GM12875 (cell line): ENCODE results near the gene HMGB1.
A peak's percentile ranks its signal among the peaks of the same experiment; 100 is the strongest.
"Not testable (repeated sequence)": the region's sequence is repeated elsewhere in the genome, so short reads cannot be mapped to it uniquely, and the experiment has no call there.

ENCODE experiments used
- H3K4me3 ChIP-seq: one replicate; pipeline ENCODE4 v1.5.1; 2011; ENCODE audit warnings: low read depth, low read length, control low read depth
- TF ChIP-seq, protein P1 (sequence below): IDR thresholded peaks from 2 replicates; pipeline ENCODE4 v1.5.1; 2011; ENCODE audit warnings: low read depth, mild to moderate bottlenecking, control low read depth, inconsistent platforms, low read length, moderate library complexity, borderline replicate concordance; ENCODE audit not compliant: insufficient read depth

HMGB1 gene

GRCh38 chr13:30456290-30456689 is 9.4 kb downstream of the HMGB1 start:
- no peak overlapping the region for H3K4me3 ChIP-seq
- TF ChIP-seq, protein P1, sequence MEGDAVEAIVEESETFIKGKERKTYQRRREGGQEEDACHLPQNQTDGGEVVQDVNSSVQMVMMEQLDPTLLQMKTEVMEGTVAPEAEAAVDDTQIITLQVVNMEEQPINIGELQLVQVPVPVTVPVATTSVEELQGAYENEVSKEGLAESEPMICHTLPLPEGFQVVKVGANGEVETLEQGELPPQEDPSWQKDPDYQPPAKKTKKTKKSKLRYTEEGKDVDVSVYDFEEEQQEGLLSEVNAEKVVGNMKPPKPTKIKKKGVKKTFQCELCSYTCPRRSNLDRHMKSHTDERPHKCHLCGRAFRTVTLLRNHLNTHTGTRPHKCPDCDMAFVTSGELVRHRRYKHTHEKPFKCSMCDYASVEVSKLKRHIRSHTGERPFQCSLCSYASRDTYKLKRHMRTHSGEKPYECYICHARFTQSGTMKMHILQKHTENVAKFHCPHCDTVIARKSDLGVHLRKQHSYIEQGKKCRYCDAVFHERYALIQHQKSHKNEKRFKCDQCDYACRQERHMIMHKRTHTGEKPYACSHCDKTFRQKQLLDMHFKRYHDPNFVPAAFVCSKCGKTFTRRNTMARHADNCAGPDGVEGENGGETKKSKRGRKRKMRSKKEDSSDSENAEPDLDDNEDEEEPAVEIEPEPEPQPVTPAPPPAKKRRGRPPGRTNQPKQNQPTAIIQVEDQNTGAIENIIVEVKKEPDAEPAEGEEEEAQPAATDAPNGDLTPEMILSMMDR: no peak

GRCh38 chr13:30454991-30455390 is 10.7 kb downstream of the HMGB1 start:
- TF ChIP-seq, protein P1: no peak
- no peak overlapping the region for H3K4me3 ChIP-seq

DNA sequence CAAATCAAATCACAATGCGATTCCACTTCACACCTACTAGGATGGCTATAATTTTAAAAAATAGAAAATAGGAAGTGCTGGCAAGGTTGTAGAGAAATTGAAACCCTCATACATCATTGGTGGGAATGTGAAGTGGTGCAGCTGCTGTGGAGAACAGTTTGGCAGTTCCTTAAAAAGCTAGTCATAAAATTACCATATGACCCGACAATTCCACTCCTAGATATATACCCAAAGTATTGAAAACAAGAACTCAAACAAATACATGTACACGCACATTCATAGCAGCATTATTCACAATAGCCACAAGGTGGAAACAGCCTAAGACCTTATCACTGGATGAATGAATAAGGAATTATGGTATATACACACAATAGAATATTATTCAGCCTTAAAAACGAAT is 12.0 kb downstream of the HMGB1 start:
- TF ChIP-seq, protein P1: no peak
- H3K4me3 ChIP-seq: no peak overlapping the region

DNA sequence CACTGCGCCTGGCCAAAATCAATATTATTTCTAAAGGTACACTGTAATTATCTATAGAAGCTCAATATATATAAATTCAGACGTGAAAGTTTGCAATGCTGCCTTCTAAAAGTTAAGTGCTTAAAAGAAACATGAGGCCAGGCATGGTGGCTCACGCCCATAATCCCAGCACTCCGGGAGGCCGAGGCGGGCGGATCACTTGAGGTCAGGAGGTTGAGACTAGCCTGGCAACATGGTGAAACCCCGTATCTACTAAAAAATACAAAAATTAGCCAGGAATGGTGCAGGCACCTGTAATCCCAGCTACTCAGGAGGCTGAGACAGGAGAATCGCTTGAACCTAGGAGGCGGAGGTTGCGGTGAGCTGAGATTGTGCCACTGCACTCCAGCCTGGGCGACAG is 14.3 kb downstream of the HMGB1 start:
- H3K4me3 ChIP-seq: not testable (repeated sequence)

GRCh38 chr13:30450066-30450465 is 15.7 kb downstream of the HMGB1 start:
- no peak overlapping the region for H3K4me3 ChIP-seq
- TF ChIP-seq, protein P1: no peak

DNA sequence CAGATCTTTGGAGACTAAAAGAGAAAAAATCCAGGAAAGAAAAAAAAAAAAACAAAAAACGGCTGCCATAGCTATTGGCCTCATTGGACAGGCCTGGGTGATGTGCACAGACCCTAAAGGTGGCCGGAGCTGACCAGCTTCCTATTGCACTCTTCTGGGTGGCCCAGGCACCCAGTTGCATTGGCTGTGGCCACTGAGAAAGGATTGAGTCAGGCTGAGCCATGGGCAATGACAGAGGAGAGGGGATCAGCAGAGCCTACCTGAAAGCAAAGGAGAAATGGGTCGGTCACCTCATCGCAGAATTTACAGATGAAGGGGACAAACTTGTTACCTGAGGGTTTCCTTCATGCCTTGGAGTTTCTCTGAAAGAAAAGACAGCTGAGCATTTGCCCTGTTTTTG is 17.3 kb downstream of the HMGB1 start:
- H3K4me3 ChIP-seq: no peak overlapping the region
- TF ChIP-seq, protein P1: no peak

DNA sequence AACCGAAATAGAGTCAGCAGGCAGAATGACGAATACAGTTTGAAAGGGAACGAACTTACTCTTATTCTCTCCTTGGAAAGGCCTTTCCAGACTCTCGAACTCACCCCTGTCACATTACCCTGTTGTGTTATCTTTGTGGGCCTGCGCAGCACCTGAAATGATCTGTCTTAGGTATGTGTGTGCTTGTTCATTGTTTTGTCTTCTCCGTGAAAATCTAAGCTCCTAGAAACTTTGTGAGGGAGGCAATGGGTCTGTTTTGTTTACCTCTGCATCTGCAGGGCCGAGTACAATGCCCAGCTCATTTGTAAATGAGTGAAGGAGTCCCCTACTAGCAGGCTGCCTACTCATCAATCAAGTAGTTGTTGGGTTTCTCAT is 19.6 kb downstream of the HMGB1 start:
- peak overlapping the region; percentile 61 for H3K4me3 ChIP-seq
- TF ChIP-seq, protein P1: no peak

DNA sequence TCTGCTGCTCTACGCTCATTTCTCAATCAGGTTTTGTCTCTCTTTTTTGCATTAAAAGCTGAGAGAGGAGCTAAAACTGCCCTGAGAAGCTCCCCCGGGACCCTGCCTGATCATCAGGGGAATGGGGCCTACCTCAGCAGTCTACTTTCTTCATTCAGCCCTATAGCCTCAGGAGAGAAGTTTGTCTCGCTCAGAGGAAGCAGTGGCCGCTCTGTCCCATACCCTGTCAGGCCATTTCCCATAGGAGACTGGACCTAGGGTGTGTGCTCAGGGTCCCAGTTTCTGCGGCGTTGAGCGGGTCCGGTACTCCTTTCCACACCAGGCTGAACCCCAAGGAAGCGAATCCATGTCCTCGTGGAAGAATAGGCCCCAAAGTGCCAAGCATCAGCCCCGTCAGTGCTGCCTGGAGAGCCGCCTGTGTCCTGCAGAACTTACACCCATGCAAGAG is 21.8 kb downstream of the HMGB1 start:
- TF ChIP-seq, protein P1: no peak
- peak overlapping the region; percentile 27 for H3K4me3 ChIP-seq

DNA sequence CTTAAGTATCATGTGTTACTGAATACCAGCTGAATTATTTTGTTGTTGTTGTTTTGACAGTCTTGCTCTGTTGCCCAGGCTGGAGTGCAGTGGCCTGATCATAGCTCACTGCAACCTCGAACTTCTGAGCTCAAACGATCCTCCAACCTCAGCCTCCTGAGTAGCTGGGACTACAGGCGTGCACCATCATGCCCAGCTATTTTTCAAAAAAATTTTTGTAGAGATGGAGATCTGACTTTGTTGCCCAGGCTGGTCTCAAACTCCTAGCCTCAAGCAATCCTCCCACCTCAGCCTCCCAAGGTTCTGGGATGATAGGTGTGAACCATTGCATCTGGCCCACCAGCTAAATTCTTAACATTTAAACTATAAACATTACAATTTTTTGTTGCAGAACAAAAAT is 22.2 kb downstream of the HMGB1 start:
- not testable (repeated sequence) for H3K4me3 ChIP-seq
